ENCODE measurements around the gene LONP1.
"Not testable (repeated sequence)": the region's sequence is repeated elsewhere in the genome, so short reads cannot be mapped to it uniquely, and the experiment has no call there.

The LONP1 gene

GRCh38 chr19:5711713-5712161, 8.2 kb downstream of the LONP1 start:
- H3K27me3 ChIP-seq (ENCODE audit: control insufficient read depth, insufficient read depth, low read length): no peaks in the 10 kb centered on the region
- H3K9me3 ChIP-seq (ENCODE audit: control insufficient read depth, insufficient read depth, low read length): no peaks in the 10 kb centered on the region
- H3K27ac ChIP-seq (ENCODE audit: low read length): no peak overlapping the region
- DNase-seq (ENCODE audit: low read depth, low spot score): no peak
- no peaks in the 10 kb centered on the region for H3K4me1 ChIP-seq (ENCODE audit: control insufficient read depth, insufficient read depth, low read length)
- H3K36me3 ChIP-seq (ENCODE audit: control insufficient read depth, insufficient read depth, low read length): peaks cover 53% of the 10 kb centered on the region
- WGBS (ENCODE audit: insufficient coverage, insufficient read length): no CpG with 5 or more reads among the region's 25 CpGs
- no peak overlapping the region; the same call in 1 of the 2 replicates for H3K4me3 ChIP-seq (ENCODE audit: low read length)

DNA sequence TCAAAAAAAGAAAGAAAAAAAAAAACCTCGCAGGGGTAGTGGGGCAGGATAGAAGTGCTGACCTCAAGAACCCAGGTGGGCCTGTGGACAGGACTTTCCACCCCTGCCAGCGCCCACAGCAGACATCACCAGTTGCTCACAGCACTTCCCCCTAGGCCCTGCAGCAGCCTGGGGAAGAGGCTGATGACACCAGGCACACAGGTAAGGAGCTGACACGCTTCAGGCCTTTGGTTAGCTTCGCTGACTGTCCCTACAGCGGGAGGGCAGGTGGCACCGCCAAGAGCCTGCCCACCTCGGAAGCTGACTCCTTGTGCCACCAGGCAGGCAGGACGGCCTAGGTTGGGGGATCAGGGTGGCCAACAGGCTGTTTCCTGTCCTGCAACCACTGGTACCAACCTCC, 8.9 kb downstream of the LONP1 start:
- no peaks in the 10 kb centered on the region for H3K9me3 ChIP-seq (ENCODE audit: control insufficient read depth, insufficient read depth, low read length)
- no peak overlapping the region for H3K4me3 ChIP-seq (ENCODE audit: low read length)
- no peak overlapping the region for H3K27ac ChIP-seq (ENCODE audit: low read length)
- H3K4me1 ChIP-seq (ENCODE audit: control insufficient read depth, insufficient read depth, low read length): no peaks in the 10 kb centered on the region
- DNase-seq (ENCODE audit: low read depth, low spot score): no peak
- H3K27me3 ChIP-seq (ENCODE audit: control insufficient read depth, insufficient read depth, low read length): no peaks in the 10 kb centered on the region
- peaks cover 57% of the 10 kb centered on the region for H3K36me3 ChIP-seq (ENCODE audit: control insufficient read depth, insufficient read depth, low read length)
- no CpG with 5 or more reads among the region's 8 CpGs for WGBS (ENCODE audit: insufficient coverage, insufficient read length)

- Histone ChIP-seq H3K27me3 (ENCODE audit: control insufficient read depth, insufficient read depth, low read length) (no peaks in the 10 kb centered on the region), H3K9me3 (ENCODE audit: control insufficient read depth, insufficient read depth, low read length) (no peaks in the 10 kb centered on the region), H3K4me1 (ENCODE audit: control insufficient read depth, insufficient read depth, low read length) (no peaks in the 10 kb centered on the region), H3K27ac (ENCODE audit: low read length) (no peak overlapping the region), H3K36me3 (ENCODE audit: control insufficient read depth, insufficient read depth, low read length) (peaks cover 74% of the 10 kb centered on the region), H3K4me3 (ENCODE audit: low read length) (no peak overlapping the region)
- no CpG with 5 or more reads among the region's 37 CpGs for WGBS (ENCODE audit: insufficient coverage, insufficient read length)
- no peak for DNase-seq (ENCODE audit: low read depth, low spot score)
Measured at GRCh38 chr19:5707576-5708575, 12.1 kb downstream of the LONP1 start.

DNA sequence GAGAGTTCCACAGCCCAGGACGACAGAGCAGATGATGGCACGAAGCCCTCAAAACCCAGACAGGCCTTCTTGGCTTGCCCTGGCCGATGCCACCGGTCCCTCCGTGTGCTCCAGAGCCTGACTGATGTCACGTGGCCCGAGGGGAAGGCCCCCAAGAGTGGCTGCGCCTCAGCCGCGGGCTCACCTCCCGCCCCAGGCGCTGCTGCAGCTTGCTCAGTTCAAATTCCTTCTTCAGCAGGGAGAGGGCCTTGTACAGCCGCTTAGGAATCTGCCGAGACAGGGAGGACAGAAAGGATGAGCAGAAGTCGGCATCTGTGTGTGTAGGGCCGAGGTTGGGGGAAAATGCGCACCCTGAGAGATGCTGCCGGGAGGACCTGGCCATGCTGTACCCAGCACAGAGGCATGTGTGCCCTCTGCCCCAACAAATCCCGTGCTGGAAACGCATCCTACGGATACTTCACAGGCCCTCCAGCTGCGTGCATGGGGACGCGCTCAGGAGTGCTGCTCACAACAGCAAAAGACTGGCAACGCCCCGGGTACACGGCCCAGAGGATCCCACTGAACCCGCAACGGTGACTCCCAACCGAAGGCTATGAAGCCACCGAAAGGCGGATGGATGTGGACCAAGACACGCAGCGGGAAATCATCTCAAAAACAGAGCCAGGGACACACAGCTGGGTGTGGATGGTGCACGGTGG, 12.9 kb downstream of the LONP1 start:
- no peak for DNase-seq (ENCODE audit: low read depth, low spot score)
- no peak overlapping the region for H3K4me3 ChIP-seq (ENCODE audit: low read length)
- H3K27me3 ChIP-seq (ENCODE audit: control insufficient read depth, insufficient read depth, low read length): no peaks in the 10 kb centered on the region
- H3K4me1 ChIP-seq (ENCODE audit: control insufficient read depth, insufficient read depth, low read length): no peaks in the 10 kb centered on the region
- WGBS (ENCODE audit: insufficient coverage, insufficient read length): no CpG with 5 or more reads among the region's 35 CpGs
- H3K9me3 ChIP-seq (ENCODE audit: control insufficient read depth, insufficient read depth, low read length): no peaks in the 10 kb centered on the region
- no peak overlapping the region for H3K27ac ChIP-seq (ENCODE audit: low read length)
- H3K36me3 ChIP-seq (ENCODE audit: control insufficient read depth, insufficient read depth, low read length): peaks cover 67% of the 10 kb centered on the region

- no peak overlapping the region for H3K27ac ChIP-seq (ENCODE audit: low read length)
- DNase-seq (ENCODE audit: low read depth, low spot score): no peak
- no peak overlapping the region for H3K4me3 ChIP-seq (ENCODE audit: low read length)
- WGBS (ENCODE audit: insufficient coverage, insufficient read length): no CpG with 5 or more reads among the region's 16 CpGs
- peaks cover 60% of the 10 kb centered on the region for H3K36me3 ChIP-seq (ENCODE audit: control insufficient read depth, insufficient read depth, low read length)
- H3K9me3 ChIP-seq (ENCODE audit: control insufficient read depth, insufficient read depth, low read length): no peaks in the 10 kb centered on the region
- no peaks in the 10 kb centered on the region for H3K27me3 ChIP-seq (ENCODE audit: control insufficient read depth, insufficient read depth, low read length)
- no peaks in the 10 kb centered on the region for H3K4me1 ChIP-seq (ENCODE audit: control insufficient read depth, insufficient read depth, low read length)
Measured at GRCh38 chr19:5705552-5705951, 14.4 kb downstream of the LONP1 start.

DNA sequence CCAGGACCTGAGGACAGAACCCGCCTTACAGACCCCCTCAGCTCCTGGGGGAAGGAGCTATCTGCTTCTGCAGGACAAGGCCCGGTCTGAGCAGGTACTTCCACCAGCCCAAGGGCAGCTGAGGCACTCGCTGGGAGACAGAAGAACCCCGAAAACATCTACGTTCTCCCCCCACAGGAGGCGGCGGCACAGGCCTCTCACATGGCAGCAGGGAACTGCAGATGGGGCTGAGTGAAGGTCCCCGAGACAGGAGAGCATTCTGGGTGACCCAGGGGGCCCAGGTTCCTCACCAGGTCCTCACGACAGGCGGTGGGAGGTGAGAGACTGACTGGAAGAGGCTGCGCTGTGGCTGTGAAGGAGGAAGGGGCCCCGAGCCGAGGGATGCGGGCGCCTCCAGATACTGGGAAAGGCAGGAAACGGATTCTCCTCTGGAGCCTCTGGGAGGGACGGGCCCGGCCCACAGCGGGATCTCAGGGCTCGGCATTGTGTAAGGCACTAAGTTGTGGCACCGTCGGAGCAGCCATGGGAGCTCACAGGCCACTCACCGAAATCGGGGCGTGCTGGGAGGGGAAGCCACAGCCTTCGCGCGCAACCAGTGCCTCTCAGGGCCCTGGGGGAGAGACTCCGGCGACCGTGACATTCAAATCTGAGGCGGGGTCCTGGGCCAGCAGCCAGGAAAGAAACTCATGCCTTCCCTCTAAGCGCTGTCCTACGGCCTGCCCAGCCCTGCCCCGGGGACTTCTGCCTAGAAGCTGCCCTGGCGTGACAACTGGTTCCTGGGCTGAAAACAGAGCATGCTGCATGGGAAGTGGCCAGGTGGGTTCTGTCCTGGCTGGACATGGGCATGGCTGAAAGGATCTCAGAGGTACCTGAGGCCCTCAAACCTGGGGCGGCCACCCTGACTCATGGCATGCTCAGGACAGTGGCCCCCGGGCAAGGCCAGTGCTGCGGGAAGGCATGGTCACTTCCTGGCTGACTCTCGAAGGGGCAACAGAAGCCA, 15.8 kb downstream of the LONP1 start:
- Histone ChIP-seq H3K27me3 (ENCODE audit: control insufficient read depth, insufficient read depth, low read length) (no peaks in the 10 kb centered on the region), H3K36me3 (ENCODE audit: control insufficient read depth, insufficient read depth, low read length) (peaks cover 59% of the 10 kb centered on the region), H3K4me3 (ENCODE audit: low read length) (no peak overlapping the region), H3K4me1 (ENCODE audit: control insufficient read depth, insufficient read depth, low read length) (no peaks in the 10 kb centered on the region), H3K27ac (ENCODE audit: low read length) (no peak overlapping the region), H3K9me3 (ENCODE audit: control insufficient read depth, insufficient read depth, low read length) (no peaks in the 10 kb centered on the region)
- WGBS (ENCODE audit: insufficient coverage, insufficient read length): no CpG with 5 or more reads among the region's 40 CpGs
- no peak for DNase-seq (ENCODE audit: low read depth, low spot score)

- WGBS (ENCODE audit: insufficient coverage, insufficient read length): no CpG with 5 or more reads among the region's 28 CpGs
- H3K27ac ChIP-seq (ENCODE audit: low read length); H3K4me3 ChIP-seq (ENCODE audit: low read length); H3K9me3 ChIP-seq (ENCODE audit: control insufficient read depth, insufficient read depth, low read length); DNase-seq (ENCODE audit: low read depth, low spot score); H3K27me3 ChIP-seq (ENCODE audit: control insufficient read depth, insufficient read depth, low read length); H3K4me1 ChIP-seq (ENCODE audit: control insufficient read depth, insufficient read depth, low read length): not testable (repeated sequence)
- H3K36me3 ChIP-seq (ENCODE audit: control insufficient read depth, insufficient read depth, low read length): peaks cover 52% of the 10 kb centered on the region
Measured at GRCh38 chr19:5702053-5702410, 17.9 kb downstream of the LONP1 start.

DNA sequence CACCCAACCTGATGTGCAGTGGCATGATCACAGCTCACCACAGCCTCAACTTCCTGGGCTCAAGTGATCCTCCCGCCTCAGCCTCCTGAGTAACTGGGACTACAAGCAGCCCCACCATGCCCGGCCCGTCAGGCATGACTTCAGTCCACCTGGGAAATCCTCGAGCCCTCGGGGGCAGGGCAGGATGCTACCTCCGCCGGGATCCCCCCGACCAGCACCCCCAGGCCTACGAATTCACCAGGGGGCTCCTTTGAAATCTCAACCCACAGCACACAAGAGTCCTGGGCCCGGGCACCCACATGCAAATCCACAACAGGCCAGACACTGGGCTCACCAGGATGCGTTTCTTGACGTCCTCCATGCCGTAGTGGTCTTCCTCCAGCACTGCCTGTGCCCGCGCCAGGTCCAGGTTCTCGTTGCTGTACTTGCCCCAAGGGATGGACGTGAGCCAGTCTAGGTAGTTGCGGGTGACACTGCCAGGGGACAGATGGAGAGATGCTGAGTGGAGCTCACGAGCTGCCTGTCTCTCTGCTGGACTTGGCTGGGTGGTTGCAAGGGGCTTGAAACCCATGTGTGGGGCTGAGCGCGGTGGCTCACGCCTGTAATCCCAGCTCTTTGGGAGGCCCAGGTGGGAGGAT, 19.4 kb downstream of the LONP1 start:
- Histone ChIP-seq H3K27me3 (ENCODE audit: control insufficient read depth, insufficient read depth, low read length) (no peaks in the 10 kb centered on the region), H3K9me3 (ENCODE audit: control insufficient read depth, insufficient read depth, low read length) (no peaks in the 10 kb centered on the region), H3K27ac (ENCODE audit: low read length) (no peak overlapping the region), H3K4me3 (ENCODE audit: low read length) (no peak overlapping the region), H3K4me1 (ENCODE audit: control insufficient read depth, insufficient read depth, low read length) (no peaks in the 10 kb centered on the region; the same call in 1 of the 2 replicates), H3K36me3 (ENCODE audit: control insufficient read depth, insufficient read depth, low read length) (peaks cover 55% of the 10 kb centered on the region)
- no CpG with 5 or more reads among the region's 22 CpGs for WGBS (ENCODE audit: insufficient coverage, insufficient read length)
- no peak for DNase-seq (ENCODE audit: low read depth, low spot score)

DNA sequence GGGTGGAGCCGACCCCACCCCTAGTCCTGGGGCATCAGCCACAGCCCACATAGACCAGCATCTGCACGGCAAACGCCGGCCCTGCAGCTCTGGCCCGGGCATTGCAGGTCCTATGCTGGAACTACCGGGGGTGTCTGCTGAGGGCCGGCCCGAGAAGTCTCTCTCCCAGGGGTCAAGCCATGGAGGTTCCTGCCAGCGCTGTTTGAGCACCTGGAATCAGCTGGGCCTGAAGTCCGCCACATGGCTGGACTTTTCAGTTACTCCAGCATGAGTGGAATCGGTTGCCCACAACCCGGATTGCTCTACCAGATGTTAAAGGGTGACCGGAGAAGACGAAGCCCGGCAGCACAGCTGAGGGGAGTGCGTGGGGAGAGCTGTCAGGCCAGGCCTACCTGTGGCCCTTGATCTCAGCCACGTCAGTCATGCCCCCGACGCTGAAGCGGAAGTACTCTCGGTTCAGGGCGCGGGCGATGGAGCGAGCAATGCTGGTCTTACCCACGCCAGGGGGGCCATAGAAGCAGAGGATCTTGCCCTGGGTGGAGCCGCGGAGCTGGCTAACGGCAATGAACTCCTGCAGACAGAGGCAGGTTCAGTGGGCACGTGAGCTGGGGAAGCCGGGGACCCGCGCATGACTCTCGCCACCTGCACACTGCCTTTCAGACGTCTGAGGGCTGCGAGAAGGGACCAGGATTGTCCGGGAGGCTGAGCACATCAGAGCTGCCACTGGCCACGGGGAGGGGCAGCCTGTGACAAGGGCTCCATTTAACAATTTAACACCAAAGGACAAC, 21.1 kb downstream of the LONP1 start:
- Histone ChIP-seq H3K27ac (ENCODE audit: low read length) (no peak overlapping the region), H3K27me3 (ENCODE audit: control insufficient read depth, insufficient read depth, low read length) (no peaks in the 10 kb centered on the region), H3K36me3 (ENCODE audit: control insufficient read depth, insufficient read depth, low read length) (peaks cover 51% of the 10 kb centered on the region), H3K4me1 (ENCODE audit: control insufficient read depth, insufficient read depth, low read length) (no peaks in the 10 kb centered on the region; the same call in 1 of the 2 replicates), H3K9me3 (ENCODE audit: control insufficient read depth, insufficient read depth, low read length) (no peaks in the 10 kb centered on the region), H3K4me3 (ENCODE audit: low read length) (no peak overlapping the region)
- DNase-seq (ENCODE audit: low read depth, low spot score): no peak
- WGBS (ENCODE audit: insufficient coverage, insufficient read length): no CpG with 5 or more reads among the region's 38 CpGs
